ENCODE results near the gene ZFAND3. TPM values are rescaled to one million over a fixed set of nuclear protein-coding genes. Genes with fewer than 3 reads are reported as not detected.
A peak's percentile ranks its signal among the peaks of the same experiment; 100 is the strongest.

Gene ZFAND3
- total RNA-seq, 3 donors from 2014 or later = 34.1 to 53.0 (median 36.0) TPM

DNA sequence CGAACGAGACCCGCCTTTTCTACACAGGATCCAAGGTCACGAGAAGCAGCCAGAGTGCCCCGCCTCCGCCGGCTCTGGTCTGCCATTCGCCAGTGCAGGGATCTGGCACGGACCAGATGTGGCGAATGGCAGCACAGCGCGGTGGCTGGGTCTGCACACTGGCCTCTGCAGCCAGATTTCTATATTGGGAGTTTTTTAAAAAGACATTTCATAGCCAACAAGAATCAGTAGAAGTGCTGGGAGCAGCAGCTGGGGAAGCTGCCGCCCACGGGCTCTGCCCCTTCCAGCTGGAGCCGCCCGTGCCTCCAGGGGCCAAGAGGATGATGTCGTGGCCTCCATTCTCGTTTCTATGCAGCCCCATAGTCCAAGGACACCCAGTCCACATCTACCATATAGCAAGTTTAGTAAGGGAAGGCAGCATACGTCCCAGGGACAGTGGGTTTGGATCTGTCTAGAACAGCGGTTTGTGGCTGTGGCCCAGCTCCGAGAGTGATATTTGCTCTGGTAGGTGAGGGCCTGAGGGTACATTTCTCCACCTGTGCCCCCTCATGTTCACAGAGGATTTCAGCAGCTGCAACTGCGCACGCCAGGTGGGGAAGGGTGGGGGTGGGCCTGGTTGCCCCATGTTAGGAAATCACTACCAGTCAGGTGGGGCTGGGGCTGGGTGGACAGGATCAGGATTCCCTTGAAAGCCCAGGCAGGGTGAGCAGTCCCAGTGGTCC is 333.7 kb downstream of the ZFAND3 start:
- Histone ChIP-seq H3K36me3 (no peaks in the 10 kb centered on the region), H3K27me3 (no peaks in the 10 kb centered on the region), H3K27ac (no peak overlapping the region), H3K4me1 (no peaks in the 10 kb centered on the region), H3K4me3 (no peak overlapping the region), H3K9me3 (no peaks in the 10 kb centered on the region)
- intact Hi-C loops (cut with DNase I; ENCODE audit: low total_unique reads) = no loop called here
- DNase-seq (ENCODE audit: low spot score in 2 of 2) = peak in 1 of 2 donors; percentile 47
- TF ChIP-seq POLR2AphosphoS5 (IDR thresholded peaks at IDR 0.05) = no peak
- no peak for TF ChIP-seq CTCF (IDR thresholded peaks at IDR 0.05)
- no peak for TF ChIP-seq POLR2A (IDR thresholded peaks at IDR 0.05)

- H3K4me1 ChIP-seq = no peaks in the 10 kb centered on the region
- H3K4me3 ChIP-seq = no peak overlapping the region
- peak in 1 of 2 donors; percentile 30 for DNase-seq (ENCODE audit: low spot score in 2 of 2)
- intact Hi-C loops (cut with DNase I; ENCODE audit: low total_unique reads) = no loop called here
- no peaks in the 10 kb centered on the region for H3K9me3 ChIP-seq
- H3K36me3 ChIP-seq = no peaks in the 10 kb centered on the region
- TF ChIP-seq CTCF (IDR thresholded peaks at IDR 0.05) = no peak
- TF ChIP-seq POLR2AphosphoS5 (IDR thresholded peaks at IDR 0.05) = no peak
- no peak for TF ChIP-seq POLR2A (IDR thresholded peaks at IDR 0.05)
- H3K27ac ChIP-seq = no peak overlapping the region
- H3K27me3 ChIP-seq = no peaks in the 10 kb centered on the region
Observed at GRCh38 chr6:38153798-38154345, 334.3 kb downstream of the ZFAND3 start.

DNA sequence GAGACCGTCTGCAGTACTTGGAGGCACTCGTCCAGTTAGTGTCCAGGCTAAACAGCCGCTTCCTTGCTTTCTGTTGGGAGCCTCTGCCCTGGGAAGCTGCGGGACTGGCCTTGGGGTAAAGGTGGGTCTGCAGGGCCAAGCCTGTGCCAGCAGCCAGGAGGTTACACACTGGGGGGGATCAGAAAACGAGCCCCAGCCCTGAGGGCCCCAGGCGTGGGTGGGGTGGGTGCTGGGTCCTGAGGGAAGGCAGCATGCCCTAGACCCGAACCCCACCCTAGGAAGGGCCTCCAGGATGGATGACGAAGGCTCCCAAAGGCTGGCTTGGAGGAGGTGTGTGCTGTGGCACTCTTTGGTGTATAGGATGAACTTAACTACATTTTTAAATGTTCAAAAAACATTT is 335.2 kb downstream of the ZFAND3 start:
- intact Hi-C loops (cut with DNase I; ENCODE audit: low total_unique reads) = no loop called here
- no peaks in the 10 kb centered on the region for H3K9me3 ChIP-seq

GRCh38 chr6:38155144-38155543 is 335.6 kb downstream of the ZFAND3 start:
- no peaks in the 10 kb centered on the region for H3K4me1 ChIP-seq
- no peaks in the 10 kb centered on the region for H3K9me3 ChIP-seq
- TF ChIP-seq POLR2AphosphoS5 (IDR thresholded peaks at IDR 0.05) (no peak), CTCF (IDR thresholded peaks at IDR 0.05) (no peak), POLR2A (IDR thresholded peaks at IDR 0.05) (no peak)
- peak in 1 of 2 donors; percentile 19 for DNase-seq (ENCODE audit: low spot score in 2 of 2)
- H3K36me3 ChIP-seq = no peaks in the 10 kb centered on the region
- no peak overlapping the region for H3K4me3 ChIP-seq
- H3K27ac ChIP-seq = no peak overlapping the region
- intact Hi-C loops (cut with DNase I; ENCODE audit: low total_unique reads) = no loop called here
- H3K27me3 ChIP-seq = no peaks in the 10 kb centered on the region

More for the DNA sequence above, 335.2 kb downstream of the ZFAND3 start:
- no peaks in the 10 kb centered on the region for H3K36me3 ChIP-seq
- H3K4me3 ChIP-seq = no peak overlapping the region
- TF ChIP-seq POLR2A (IDR thresholded peaks at IDR 0.05) (no peak), POLR2AphosphoS5 (IDR thresholded peaks at IDR 0.05) (no peak)
- no peak overlapping the region for H3K27ac ChIP-seq
- DNase-seq (ENCODE audit: low spot score in 2 of 2) = peak in 1 of 2 donors; percentile 37
- H3K4me1 ChIP-seq = no peaks in the 10 kb centered on the region
- no peaks in the 10 kb centered on the region for H3K27me3 ChIP-seq

DNA sequence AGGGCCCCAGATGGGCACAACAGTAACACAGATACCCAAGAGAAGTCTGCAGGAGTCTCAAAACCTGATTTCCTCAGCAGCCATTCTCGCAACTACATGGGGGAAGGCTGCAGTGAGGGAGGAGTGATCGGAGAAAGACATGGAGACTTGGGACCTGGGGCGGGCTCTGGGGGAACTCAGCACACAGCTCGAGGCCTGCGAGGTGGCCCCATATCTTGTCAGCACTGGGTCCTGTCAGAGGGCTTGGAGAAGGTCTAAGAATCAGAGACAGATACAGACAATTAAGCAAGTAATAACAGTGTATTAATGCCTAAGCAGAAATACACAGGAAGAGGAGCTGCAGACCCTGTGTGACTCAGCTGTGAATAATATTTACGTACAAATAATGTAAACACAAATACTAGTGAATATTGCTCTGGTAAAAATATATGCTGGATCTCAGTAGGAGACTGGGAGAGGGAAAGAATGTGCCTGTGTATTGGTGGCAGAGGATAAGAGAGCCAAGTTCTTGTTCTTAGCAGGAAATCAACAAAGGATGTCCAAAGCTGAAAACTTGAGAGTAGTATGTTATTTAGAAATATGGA is 336.2 kb downstream of the ZFAND3 start:
- no peak overlapping the region for H3K27ac ChIP-seq
- DNase-seq (ENCODE audit: low spot score in 2 of 2) = no peak
- no peaks in the 10 kb centered on the region for H3K27me3 ChIP-seq
- H3K4me1 ChIP-seq = no peaks in the 10 kb centered on the region
- H3K4me3 ChIP-seq = no peak overlapping the region
- no peaks in the 10 kb centered on the region for H3K9me3 ChIP-seq
- TF ChIP-seq POLR2A (IDR thresholded peaks at IDR 0.05) (no peak), POLR2AphosphoS5 (IDR thresholded peaks at IDR 0.05) (no peak), CTCF (IDR thresholded peaks at IDR 0.05) (no peak)
- no peaks in the 10 kb centered on the region for H3K36me3 ChIP-seq
- intact Hi-C loops (cut with DNase I; ENCODE audit: low total_unique reads) = no loop called here
